IPS DF 4.7 (cell line): ENCODE results near the gene PLCXD1.
"Not testable (repeated sequence)": the region's sequence is repeated elsewhere in the genome, so short reads cannot be mapped to it uniquely, and the experiment has no call there.

Experiments used
- DNase-seq: peaks from one replicate; pipeline ENCODE4 v3.0.0-alpha.2; 2013; ENCODE audit warnings: low spot score; ENCODE audit errors: extremely low read depth

PLCXD1 gene

GRCh38 chrX:349702-350101 lies 68.5 kb downstream of the PLCXD1 start:
- no peak for DNase-seq

- DNase-seq: no peak
Measured at GRCh38 chrX:350148-350533, 69.0 kb downstream of the PLCXD1 start.

- no peak for DNase-seq
Measured at GRCh38 chrX:350534-351323, 69.5 kb downstream of the PLCXD1 start.

- DNase-seq: not testable (repeated sequence)
Measured at GRCh38 chrX:351324-351641, 70.1 kb downstream of the PLCXD1 start.

GRCh38 chrX:351736-352135 lies 70.6 kb downstream of the PLCXD1 start:
- no peak for DNase-seq

GRCh38 chrX:352181-352580 lies 71.0 kb downstream of the PLCXD1 start:
- DNase-seq: no peak

- no peak for DNase-seq
Measured at GRCh38 chrX:352582-353314, 71.6 kb downstream of the PLCXD1 start.
